Tibial nerve (tissue), 4 donors: ENCODE results near the gene TMPRSS6. TPM values are rescaled to one million over a fixed set of nuclear protein-coding genes. Genes with fewer than 3 reads are reported as not detected.
A peak's percentile ranks its signal among the peaks of the same experiment; 100 is the strongest.

Experiments used
- DNase-seq, 2 donors: peaks; one replicate each; pipeline ENCODE4 v3.0.0-alpha.2; 2019; ENCODE audit warnings: low spot score in 2 of 2
- H3K27ac ChIP-seq, 4 donors: fragments of 200-600 bp; sonication (generic) in 3 of 4; one replicate each; pipeline ENCODE4 v1.5.1; 2017 to 2019; ENCODE audit warnings: mild to moderate bottlenecking in 1 of 4
- H3K27me3 ChIP-seq, 2 donors: fragments of 200-600 bp; sonication (generic) in 1 of 2; one replicate each; pipeline versions ENCODE4 v1.5.1 to v1.6.0; 2017 to 2019
- H3K36me3 ChIP-seq, 3 donors: fragments of 200-600 bp; sonication (generic); one replicate each; pipeline ENCODE4 v1.5.1; 2018 to 2019
- H3K4me1 ChIP-seq, 4 donors: fragments of 200-600 bp; sonication (generic) in 3 of 4; one replicate each; pipeline ENCODE4 v1.5.1; 2017 to 2019
- H3K4me3 ChIP-seq, 4 donors: fragments of 200-600 bp; sonication (generic) in 3 of 4; one replicate each; pipeline ENCODE4 v1.5.1; 2017 to 2019; ENCODE audit warnings: mild to moderate bottlenecking in 1 of 4, moderate library complexity in 1 of 4
- H3K9me3 ChIP-seq, 4 donors: fragments of 200-600 bp; sonication (generic) in 3 of 4; one replicate each; pipeline ENCODE4 v1.5.1; 2017 to 2019
- EP300 ChIP-seq, 2 donors: sonication (generic); formaldehyde crosslinking; IDR thresholded peaks; one replicate each; pipeline ENCODE4 v1.6.1; 2017; ENCODE audit warnings: antibody characterized with exemption in 2 of 2, mild to moderate bottlenecking in 1 of 2
- POLR2A ChIP-seq, 2 donors: fragments of 450-650 bp; IDR thresholded peaks; one replicate each; pipeline ENCODE4 v1.6.1; 2017; ENCODE audit warnings: antibody characterized with exemption in 2 of 2, mild to moderate bottlenecking in 2 of 2, moderate library complexity in 2 of 2
- WGBS, 2 donors: methylation state at CpG; one replicate each; pipeline ENCODE4 v1.1.5; 2018; 5-methylcytosine and 5-hydroxymethylcytosine counted together
- total RNA-seq, 4 donors: library from RNA; depleted of rRNA; stranded (reverse); fragments of >200 nt; gene quantifications; one replicate each; pipeline ENCODE4 v1.1.0, GENCODE V29; 2016
- TF ChIP-seq, protein P1 (sequence below), 5 experiments: fragments of 200-600 bp in 3 of 5; fragments of 450-650 bp in 2 of 5; sonication (generic) in 3 of 5; IDR thresholded peaks; one replicate each; pipeline ENCODE4 v1.5.1; 2016 to 2019; ENCODE audit warnings: antibody characterized with exemption in 5 of 5, mild to moderate bottlenecking in 3 of 5, moderate library complexity in 2 of 5

TMPRSS6 gene
- total RNA-seq, 4 donors from 2014 or later: not detected

DNA sequence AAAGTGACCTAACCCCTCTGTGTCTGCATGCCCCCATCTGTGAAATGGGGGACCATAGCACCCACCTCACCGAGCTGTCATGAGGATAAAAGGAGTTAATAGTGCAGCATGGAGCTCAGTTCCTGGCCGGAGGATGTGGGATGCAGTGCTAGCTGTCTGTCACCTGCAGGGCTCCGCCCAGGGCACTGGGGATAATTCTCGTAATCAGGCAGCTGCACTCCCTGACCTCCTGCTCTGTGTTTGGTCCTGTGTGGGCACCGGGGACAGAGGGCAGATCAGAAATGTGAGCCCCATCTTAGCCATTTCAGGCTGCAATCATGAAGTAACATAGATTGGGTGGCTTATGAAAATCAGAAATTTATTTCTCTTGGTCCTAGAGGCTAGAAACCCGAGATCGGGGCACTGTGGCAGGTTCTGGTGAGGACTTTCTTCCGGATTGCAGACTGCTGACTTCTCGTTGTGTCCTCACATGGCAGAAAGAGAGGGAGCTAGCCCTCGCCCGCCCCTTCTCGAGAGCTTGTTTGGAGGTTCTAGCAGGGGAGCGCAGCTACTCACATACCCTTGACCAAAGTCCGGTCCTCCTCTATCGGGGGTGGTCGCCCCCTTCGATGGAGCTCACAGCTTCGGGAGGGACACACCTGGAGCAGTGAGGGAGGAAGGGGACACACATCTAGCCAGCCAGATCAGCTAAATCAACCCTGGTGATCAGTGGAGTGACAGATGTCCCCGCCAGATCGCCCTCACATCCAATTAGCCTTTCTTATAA lies 54.7 kb downstream of the TMPRSS6 start:
- Histone ChIP-seq H3K27ac (no peak overlapping the region), H3K36me3 (peaks cover 0 to 69% (median 0%) of the 10 kb centered on the region in 3 donors), H3K4me1 (peaks cover 0 to 28% (median 9%) of the 10 kb centered on the region in 4 donors), H3K4me3 (no peak overlapping the region), H3K27me3 (no peaks in the 10 kb centered on the region), H3K9me3 (no peaks in the 10 kb centered on the region)
- DNase-seq: no peak
- TF ChIP-seq POLR2A (IDR thresholded peaks at IDR 0.05) (no peak), EP300 (IDR thresholded peaks at IDR 0.05) (no peak)
- TF ChIP-seq, protein P1, sequence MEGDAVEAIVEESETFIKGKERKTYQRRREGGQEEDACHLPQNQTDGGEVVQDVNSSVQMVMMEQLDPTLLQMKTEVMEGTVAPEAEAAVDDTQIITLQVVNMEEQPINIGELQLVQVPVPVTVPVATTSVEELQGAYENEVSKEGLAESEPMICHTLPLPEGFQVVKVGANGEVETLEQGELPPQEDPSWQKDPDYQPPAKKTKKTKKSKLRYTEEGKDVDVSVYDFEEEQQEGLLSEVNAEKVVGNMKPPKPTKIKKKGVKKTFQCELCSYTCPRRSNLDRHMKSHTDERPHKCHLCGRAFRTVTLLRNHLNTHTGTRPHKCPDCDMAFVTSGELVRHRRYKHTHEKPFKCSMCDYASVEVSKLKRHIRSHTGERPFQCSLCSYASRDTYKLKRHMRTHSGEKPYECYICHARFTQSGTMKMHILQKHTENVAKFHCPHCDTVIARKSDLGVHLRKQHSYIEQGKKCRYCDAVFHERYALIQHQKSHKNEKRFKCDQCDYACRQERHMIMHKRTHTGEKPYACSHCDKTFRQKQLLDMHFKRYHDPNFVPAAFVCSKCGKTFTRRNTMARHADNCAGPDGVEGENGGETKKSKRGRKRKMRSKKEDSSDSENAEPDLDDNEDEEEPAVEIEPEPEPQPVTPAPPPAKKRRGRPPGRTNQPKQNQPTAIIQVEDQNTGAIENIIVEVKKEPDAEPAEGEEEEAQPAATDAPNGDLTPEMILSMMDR (IDR thresholded peaks at IDR 0.05): no peak
- WGBS, 2 donors: 84 to 87% methylated on average over 19 to 20 of the region's 20 CpGs

DNA sequence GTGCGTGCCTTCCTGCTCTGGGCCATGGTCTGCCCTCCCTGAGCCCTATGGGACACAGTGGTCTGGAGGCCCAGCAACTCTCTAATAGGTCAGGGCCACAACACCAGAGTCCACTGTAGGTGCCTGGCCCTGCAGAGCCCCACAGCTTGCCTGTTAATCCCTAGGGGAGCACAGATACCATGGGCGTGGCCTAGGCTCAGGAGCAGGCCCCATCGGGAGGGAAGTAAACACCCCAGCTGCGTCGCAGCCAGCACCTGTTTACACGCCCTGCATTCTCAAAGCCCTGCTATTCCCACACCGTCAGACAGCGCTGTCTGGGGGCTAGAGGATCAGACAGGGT lies 55.5 kb downstream of the TMPRSS6 start:
- 73 to 96% methylated on average over 7 to 8 of the region's 8 CpGs for WGBS, 2 donors

DNA sequence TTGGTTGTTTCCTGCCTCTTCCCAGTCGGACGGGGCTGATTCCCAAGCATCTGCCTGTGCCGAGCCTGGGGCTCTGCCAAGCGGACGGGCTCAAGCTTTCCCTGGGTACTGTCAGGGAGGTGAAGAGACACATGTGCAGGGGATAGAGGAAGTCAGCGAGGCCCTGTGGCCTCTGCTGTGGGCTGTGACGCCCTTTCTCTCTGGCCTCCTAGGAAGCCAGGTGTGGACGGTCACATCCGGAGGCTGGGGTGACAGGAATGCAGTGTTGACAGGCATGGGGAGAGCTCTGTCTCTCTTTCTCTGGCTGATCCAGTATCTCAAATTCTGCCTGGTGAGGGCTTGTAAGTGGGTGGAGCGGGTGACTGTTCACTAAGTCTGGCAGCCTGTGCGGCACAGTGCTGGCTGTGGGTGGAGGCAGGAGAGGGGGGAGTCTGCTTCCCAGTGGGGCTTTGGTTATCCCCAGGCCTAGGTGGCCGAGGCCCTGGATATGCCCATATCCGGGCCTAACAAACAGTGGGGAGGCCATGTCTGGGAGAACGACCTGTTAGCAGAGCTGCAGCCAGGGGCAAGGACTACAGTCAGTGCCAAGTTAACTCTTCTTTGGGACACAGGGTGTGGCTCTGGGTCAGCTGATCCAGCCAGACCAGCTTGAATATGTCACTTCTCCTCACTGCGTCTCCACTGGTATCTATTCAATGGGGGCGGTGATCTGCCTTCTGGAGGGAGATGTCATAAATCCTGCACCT lies 56.0 kb downstream of the TMPRSS6 start:
- no peaks in the 10 kb centered on the region for H3K9me3 ChIP-seq
- H3K36me3 ChIP-seq: peaks cover 0 to 56% (median 0%) of the 10 kb centered on the region in 3 donors
- DNase-seq: no peak
- no peaks in the 10 kb centered on the region for H3K27me3 ChIP-seq
- WGBS, 2 donors: 69 to 78% methylated on average over 9 to 16 of the region's 16 CpGs
- TF ChIP-seq, protein P1 (IDR thresholded peaks at IDR 0.05): no peak
- TF ChIP-seq EP300 (IDR thresholded peaks at IDR 0.05) (no peak), POLR2A (IDR thresholded peaks at IDR 0.05) (no peak)
- no peak overlapping the region for H3K27ac ChIP-seq
- H3K4me1 ChIP-seq: peaks cover 0 to 28% (median 9%) of the 10 kb centered on the region in 4 donors
- H3K4me3 ChIP-seq: no peak overlapping the region

More for the DNA sequence above, 55.5 kb downstream of the TMPRSS6 start:
- Histone ChIP-seq H3K27ac (no peak overlapping the region), H3K27me3 (no peaks in the 10 kb centered on the region), H3K36me3 (peaks cover 0 to 61% (median 0%) of the 10 kb centered on the region in 3 donors), H3K9me3 (no peaks in the 10 kb centered on the region), H3K4me1 (peaks cover 0 to 28% (median 9%) of the 10 kb centered on the region in 4 donors), H3K4me3 (no peak overlapping the region)
- no peak for DNase-seq
- TF ChIP-seq EP300 (IDR thresholded peaks at IDR 0.05): no peak
- TF ChIP-seq POLR2A (IDR thresholded peaks at IDR 0.05): no peak
- TF ChIP-seq, protein P1 (IDR thresholded peaks at IDR 0.05): no peak

DNA sequence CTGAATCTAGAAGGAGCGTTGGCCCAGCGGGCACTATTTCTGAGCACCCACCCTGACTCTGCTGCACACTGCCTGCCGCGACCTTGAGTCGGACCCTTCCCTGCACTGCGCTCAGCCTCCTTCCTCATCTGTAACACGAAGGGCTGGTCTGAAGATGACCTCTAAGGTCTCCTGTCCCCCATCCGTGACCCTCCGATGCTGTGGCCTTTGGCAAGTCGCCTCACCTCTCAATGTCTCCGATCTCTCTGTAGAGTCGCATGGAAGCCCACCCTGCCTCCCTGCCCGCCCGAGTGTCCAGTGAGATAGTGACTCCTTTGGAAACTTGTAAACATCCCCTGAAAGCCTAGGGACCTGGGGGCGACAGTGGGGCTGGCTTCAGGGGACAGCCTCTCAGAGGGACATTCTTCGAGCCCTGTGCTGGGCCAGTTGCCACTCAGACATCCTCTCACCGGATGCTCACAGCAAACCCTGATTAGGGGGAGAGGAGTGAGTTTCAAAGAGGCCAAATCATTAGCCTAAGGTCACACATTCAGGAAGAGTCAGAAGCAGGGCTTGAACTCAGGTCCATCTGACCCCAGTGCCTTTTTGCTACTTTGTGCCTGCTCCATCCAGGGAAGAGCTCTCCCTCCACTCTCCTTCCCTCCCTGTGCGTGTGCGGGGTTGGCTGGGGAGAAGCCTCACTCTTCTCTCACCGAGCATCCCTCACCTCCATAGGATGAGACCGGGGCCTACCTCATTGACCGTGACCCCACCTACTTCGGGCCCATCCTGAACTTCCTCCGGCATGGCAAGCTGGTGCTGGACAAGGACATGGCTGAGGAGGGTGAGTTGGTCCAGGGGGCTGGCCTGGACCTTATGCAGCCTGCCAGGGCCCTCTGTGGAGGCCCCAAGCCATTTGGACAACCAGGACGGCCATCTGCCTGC lies 56.9 kb downstream of the TMPRSS6 start:
- TF ChIP-seq, protein P1 (IDR thresholded peaks at IDR 0.05): no peak
- TF ChIP-seq EP300 (IDR thresholded peaks at IDR 0.05): no peak
- TF ChIP-seq POLR2A (IDR thresholded peaks at IDR 0.05): no peak
- Histone ChIP-seq H3K27ac (peak overlapping the region in 1 of 4 donors; percentile 54), H3K4me3 (peak overlapping the region; percentile 61 to 87 (median 66)), H3K27me3 (no peaks in the 10 kb centered on the region), H3K4me1 (peaks cover 0 to 28% (median 9%) of the 10 kb centered on the region in 4 donors), H3K9me3 (no peaks in the 10 kb centered on the region), H3K36me3 (peaks cover 0 to 47% (median 0%) of the 10 kb centered on the region in 3 donors)
- DNase-seq: no peak
- 67 to 77% methylated on average over 22 to 25 of the region's 25 CpGs for WGBS, 2 donors
